DLD1 (cell line): Measurements from ENCODE around the gene SPTLC2.
"Not testable (repeated sequence)": the region's sequence is repeated elsewhere in the genome, so short reads cannot be mapped to it uniquely, and the experiment has no call there.

ENCODE experiments used
- in situ Hi-C: cut with HindIII; loops from 2 replicates; pipeline ENCODE4 v1.10.0; 2017; ENCODE audit warnings: low sequenced_read_pairs

Gene SPTLC2

DNA sequence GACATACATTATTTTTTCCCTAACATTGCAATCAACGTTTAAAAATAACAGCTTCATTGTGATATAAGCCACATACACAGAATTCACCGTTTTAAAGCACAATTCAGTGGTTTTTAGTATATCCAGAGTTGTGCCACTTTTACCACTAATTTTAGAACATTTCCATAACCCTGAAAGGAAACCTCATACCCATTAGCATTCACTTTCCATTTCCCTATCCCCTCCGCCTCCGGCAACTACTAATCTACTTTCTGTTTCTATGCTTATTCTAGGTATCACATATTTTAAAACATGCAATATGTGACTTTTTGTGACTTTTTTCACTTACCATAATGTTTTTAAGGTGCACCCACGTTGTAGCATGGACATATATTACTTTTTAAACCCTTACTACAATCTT is 62.2 kb downstream of the SPTLC2 start:
- in situ Hi-C loops: no loop called here

DNA sequence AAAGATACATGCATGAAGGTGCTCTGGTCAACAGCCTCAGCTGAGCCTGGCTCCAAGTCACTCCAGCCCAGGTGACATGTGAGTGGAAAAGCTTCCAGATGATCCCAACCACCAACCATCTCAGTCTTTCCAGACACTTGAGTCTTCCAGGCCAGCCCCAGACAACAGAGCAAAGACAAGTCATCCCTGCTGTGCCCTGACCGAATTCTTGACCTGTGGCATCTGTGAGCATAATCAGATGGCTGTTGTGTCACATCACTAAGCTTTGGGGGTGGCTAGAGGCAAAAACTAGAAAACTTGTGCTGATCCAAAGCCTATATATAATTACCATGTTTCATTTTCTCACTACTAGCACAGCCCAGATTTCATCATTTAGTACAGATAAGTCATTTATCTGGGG is 67.0 kb downstream of the SPTLC2 start:
- in situ Hi-C loops: no loop called here

DNA sequence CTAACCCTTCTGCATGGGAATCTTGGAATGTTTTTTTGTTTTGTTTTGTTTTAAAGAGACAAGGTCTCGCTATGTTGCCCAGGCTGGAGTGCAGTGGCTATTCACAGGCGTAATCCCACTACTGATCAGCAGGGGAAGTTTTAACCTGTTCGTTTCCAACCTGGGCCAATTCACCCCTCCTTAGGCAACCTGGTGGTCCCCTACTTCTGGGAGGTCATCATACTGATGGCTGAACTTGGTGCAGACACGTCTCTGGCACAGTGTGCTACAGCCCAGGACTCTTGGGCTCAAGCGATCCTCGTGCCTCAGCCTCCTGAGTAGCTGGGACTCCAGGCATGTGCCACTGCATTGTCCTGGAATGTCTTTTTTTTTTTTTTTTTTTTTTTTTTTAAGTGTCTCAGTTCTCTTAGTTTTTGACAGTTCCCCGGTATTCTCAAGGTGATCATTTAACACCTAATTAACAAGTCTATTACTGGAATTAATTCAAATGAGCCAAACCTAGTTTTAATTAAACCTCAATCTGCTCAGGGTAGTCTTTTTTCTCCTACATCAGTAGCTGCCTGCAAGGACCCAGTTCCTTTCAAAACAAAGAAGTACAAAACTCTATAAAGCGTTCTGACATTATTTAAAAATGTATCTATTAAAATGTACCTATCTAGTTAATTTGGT is 68.8 kb downstream of the SPTLC2 start:
- in situ Hi-C loops: no loop called here

DNA sequence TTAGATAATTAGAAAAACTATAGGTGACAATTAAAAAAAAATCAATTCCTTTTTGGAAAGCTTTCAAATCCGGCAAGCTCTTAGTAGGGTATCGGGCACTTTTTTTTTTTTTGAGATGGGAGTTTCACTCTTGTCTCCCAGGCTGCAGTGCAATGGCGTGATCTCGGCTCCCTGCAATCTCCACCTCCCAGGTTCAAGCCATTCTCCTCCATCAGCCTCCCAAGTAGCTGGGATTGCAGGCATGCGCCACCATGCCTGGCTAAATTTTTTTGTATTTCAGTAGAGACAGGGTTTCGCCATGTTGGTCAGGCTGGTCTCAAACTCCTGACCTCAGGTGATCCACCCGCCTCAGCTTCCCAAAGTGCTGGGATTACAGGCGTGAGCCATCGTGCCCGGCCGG is 71.3 kb downstream of the SPTLC2 start:
- in situ Hi-C loops: not testable (repeated sequence)

DNA sequence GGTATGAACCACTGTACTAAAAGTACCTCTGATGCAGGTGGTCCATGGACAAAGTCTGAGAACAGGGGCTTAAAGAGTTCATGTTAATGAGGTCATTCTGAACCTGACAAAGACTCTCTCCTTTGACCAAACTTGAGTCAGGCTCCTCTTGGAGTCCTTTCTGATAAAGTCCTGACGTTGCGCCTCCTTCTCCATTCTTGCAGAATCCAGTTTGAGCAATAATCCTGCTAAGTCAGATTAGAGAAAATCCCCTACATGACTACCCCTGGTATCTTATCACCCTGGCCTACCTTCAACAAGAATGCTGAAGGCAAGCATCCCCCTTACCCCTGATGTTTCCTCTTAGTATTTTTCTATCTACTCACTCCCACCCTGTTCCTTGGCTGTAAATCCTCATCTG is 71.9 kb downstream of the SPTLC2 start:
- in situ Hi-C loops: no loop called here

DNA sequence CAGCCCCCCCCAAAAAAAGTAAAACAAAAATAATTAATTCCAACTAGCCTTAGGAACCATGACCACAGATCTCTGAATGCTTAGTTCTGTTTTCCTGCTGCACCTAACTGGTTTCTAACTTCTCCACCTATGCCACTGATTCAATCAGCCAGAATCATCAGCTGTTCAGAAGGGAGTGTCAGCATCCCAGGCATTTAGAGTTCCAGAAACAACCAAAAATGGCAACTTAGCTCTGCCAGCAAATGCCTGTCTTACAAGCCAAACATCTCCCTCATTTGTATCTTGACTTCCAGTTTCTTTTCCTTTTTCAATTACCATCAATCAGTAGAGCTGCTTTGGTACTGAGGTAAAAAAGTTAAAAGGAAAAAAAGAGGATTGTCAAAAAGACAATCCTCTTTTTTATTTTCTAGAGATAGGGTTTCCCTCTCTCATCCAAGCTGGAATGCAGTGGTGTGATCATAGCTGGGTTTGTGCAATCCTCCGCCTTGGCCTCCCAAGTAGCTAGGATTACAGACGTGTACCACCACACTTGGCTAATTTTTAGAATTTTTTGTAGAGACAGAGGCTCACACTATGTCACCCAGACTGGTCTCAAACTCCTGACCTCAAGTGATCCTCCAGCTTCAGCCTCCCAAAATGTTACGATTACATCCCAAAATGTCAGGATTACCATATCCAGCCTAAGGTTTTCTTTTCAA is 72.7 kb downstream of the SPTLC2 start:
- in situ Hi-C loops: no loop called here

DNA sequence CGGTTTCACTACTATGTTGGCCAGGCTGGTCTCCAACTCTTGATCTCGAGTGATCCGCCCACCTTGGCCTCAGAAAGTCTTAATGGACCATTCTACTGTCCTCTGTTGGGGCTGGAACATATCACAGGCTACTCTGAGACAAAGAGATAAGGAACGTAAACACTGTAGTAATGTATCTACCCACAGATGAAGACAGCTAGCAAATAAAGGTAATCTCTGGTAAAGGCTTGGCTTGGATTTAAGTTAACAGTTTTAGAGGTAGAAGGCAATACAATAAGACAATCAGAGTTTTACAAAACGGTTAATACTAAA is 73.2 kb downstream of the SPTLC2 start:
- in situ Hi-C loops: no loop called here

DNA sequence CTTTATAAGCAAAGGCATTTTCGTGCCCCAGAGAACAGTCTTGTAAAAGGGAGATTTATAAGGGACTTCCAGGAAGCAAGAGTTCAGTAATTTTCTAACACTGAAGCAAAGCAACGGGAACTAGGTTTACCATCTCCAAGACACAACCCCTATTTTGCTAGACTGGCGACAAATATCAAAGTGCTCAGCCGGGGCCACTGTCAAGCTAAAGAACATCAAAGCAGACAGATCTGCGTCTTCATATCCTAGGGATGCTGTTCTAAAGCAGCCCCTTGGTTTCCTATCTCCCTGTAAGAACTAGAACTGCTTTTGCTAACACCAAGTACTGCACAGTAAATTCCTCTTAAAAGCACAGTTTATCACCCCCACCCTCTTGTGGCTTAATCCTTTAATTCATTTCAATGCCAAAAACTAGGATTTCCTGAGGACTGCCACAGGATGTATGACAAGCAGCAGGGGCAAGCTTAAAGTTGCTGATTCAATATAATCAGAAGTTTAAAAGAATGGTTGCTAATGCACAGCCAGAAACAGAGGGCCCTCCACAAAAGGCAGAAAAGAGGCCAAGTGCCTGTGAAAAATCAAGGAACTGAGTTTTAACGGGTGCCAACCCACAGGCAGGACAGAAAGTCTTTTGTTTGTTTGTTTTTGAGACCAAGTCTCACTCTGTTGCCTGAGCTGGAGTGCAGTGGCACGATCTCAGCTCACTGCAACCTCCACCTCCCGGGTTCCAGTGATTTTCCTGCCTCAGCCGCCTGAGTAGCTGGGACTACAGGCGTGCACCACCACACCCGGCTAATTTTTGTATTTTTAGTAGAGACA is 73.8 kb downstream of the SPTLC2 start:
- in situ Hi-C loops: no loop called here

DNA sequence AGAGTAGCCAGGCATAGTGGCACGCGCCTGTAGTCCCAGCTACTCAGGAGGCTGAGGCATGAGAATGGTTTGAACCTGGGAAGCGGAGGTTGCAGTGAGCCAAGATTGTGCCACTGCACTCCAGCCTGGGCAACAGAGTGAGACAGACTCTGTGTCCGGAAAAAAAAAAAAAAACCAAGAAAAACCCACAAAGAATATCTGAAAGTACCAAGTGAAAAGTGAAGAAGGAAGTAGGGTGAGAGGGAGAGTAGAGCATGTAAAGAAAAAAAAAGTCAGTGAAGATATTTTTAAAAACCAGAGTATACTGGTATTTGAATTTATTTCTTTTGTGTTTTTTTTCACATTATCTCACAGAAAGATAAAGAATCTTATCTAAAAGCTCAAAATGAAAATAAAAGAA is 74.5 kb downstream of the SPTLC2 start:
- in situ Hi-C loops: no loop called here

DNA sequence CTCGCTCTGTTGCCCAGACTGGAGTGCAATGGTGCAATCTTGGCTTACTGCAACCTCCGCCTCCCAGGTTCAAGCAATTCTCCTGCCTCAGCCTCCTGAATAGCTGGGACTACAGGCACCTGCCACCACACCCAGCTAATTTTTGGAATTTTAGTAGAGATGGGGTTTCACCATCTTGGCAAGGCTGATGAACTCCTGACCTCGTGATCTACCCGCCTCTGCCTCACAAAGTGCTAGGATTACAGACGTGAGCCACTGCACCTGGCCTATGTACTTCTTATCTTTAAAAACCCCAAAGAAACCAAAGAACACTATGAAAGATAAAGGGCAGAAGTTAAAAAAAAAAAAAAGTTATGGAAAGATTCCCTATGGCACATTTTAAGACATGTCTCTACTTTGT is 79.5 kb downstream of the SPTLC2 start:
- in situ Hi-C loops: not testable (repeated sequence)

DNA sequence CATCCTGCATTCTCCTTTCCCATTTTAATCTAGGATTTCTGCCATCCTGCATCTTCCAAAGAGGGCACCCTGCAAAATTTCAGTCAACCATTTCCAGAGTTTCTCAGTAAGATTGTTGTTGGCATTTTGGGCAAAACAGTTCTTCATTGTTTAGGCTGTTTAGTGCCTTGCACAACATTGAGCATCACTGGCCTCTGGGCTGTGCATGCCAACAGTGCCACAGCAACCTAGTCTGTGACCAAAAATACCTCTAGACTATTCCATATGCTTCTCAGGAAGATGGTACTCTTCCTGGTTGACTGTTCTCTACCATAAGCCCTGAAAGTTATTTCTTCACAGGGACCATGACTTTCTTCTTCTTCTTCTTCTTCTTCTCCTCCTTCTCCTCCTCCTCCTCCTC is 85.4 kb downstream of the SPTLC2 start:
- in situ Hi-C loops: no loop called here

DNA sequence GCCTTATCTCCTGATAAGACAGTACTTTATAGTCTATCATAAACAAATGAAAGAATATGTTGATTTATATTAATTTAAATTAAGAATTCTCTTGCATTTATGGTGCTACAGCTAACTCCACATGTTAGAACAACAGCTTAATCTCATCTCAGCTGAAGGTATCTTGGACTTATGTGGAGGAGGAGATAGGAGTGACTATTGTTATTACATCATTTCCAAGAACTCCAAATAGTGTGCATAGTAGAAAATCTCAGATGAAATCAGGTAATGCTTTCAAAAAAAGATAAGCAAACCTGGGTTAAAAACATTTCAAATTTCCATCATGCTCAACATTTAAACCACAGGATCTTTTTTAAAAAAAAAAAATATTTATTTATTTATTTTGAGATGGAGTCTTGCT is 86.5 kb downstream of the SPTLC2 start:
- in situ Hi-C loops: no loop called here

DNA sequence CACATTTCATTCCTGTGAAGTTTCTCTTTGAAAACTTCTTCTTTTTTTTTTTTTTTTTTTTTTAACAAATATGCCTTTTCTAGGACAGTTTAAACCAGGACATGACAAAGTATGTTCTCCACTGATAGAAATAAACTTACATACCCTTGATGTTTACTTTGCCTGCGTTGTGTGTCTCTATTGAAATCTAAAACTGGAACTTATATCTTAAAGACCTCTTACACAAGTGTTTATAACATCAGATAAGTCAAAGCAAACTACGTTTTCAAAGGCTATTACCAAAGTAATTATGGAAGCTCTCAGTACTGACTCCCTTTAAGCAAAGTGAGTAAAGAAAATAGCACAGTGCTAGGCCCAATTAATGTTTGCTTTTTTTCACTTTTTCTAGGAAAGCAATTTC is 87.2 kb downstream of the SPTLC2 start:
- in situ Hi-C loops: no loop called here

DNA sequence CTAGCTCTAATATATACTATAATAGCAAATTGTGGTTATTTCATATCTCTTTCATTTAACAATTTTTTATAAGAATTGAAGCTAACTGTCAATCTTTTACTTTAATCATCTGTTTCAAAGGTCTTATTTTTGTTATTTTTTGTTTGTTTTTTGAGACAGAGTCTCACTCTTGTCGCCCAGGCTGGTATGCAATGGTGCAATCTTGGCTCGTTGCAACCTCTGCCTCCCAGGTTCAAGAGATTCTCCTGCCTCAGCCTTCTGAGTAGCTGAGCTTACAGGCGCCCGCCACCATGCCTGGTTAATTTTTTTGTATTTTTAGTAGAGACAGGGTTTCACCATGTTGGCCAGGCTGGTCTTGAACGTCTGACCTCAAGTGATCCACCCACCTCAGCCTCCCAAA is 87.7 kb downstream of the SPTLC2 start:
- in situ Hi-C loops: not testable (repeated sequence)

DNA sequence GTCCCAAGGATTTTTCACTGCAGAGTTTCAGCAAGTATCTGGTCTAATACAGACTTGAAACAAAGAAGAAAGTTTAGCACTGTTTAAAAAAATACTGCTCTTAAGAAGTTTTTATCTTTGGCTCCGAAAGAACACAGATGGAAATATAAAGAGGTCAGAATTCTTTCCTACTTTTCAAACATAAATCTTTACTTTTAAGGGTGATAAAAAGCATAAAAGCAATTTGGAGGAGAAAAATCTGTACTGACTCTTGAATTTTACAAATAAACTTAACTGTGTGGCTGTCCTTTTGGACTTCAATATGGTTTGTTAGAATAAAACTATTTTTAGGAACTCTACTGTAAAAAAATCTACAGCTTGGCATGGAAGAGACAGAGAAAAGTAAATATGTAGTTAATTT is 90.2 kb downstream of the SPTLC2 start:
- in situ Hi-C loops: no loop called here

DNA sequence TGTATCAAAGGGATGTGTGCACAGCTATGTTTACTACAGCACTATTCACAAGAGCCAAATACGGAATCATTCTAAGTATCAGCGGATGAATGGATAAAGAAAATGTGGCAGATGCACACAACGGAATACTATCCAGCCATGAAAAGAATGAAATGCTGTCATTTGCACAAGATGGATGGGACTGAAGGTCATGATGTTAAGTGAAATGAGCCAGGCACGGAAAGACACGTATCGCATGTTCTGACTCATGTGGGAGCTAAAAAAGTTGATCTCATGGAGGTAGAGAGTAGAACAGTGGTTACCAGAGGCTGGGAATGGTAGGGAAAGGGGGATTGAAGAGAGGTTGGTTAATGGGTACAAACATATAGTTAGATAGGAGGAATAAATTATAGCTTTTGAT is 91.9 kb downstream of the SPTLC2 start:
- in situ Hi-C loops: no loop called here

DNA sequence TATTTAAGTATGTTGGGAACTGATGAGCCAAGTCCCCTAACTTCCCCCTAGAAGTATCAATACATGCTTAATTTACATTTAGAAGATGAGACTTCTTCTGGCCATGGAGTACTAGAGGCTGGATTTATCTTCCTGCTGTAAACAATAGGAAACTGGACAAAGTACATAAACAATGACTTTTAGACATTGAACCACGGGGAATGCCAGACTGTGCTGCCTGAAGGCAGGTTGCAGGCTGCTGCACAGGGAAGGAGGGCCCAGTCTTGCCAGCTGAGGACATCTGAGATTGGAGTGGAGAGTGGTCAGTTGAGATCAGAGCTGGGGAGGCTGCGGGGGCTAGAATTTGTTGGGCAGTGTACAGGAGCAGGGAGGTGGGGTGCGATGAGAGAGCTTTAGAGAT is 93.3 kb downstream of the SPTLC2 start:
- in situ Hi-C loops: no loop called here

DNA sequence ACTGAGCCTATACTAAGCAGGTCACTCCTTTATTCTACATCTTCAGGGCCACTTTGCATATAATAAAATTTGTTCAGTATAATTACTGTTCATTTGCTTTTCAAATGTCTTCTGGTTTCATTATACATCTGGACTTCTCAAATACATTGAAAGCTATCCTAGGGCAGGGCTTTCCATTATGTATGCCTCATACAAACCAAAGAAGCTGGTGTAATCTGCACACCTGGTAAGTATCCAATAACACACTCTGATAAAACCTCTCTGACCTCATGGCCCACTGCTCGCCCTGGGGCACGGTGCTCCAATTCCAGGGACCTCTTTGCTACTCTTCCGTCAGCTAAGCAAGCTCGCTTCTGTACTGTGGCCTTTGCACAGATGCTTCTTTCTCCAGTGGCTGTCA is 95.9 kb downstream of the SPTLC2 start:
- in situ Hi-C loops: no loop called here

DNA sequence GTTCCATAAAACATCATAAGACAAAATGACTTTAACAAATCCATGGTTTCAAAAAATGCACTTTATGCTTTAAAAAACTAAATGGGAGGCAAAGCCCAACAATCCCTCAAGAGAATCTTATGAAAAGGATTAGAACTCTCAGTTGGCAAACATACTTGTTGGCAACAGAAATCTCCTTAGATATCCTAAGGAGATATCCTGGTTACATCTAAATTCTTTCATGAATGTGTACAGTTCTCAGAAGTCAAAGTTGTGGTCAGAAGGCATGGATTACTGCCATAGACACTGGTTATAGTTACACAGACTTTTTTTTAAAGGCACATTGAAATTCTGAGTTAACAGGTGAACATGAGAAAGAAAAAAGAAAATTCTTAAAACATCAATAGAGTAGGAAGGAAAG is 100.3 kb downstream of the SPTLC2 start:
- in situ Hi-C loops: no loop called here

DNA sequence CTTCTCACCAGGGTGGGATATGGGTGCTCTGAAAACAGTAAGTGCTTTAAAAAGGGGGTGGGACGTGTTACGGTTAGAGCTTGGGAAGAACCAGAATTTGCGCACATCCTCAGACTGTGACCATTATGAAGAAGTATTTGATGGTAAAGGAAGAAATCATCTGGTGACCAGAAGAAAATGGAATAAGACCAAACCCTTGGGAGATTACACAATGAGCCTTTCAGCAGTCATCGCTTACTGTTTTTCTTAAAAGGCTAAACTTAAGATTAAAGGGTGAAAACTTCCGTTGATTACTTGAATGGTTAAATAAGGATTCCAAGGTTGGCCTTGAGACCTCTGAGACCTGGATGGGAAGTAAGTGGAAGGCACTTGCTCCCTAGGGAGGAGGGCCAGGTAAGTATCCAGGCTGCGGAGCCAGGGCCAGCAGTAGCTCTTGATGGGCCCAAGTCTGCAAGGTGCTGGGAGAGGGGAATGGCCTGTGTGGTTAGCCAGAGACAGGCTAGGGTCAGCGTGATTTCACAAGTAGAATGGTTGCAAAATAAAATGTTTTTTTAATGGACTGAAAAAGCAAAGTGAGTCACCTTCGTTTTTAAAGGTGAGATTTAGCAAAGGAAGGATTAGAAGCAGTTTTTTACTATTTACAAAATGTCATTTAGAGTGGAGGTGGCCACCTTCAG is 104.8 kb downstream of the SPTLC2 start:
- in situ Hi-C loops: no loop called here

DNA sequence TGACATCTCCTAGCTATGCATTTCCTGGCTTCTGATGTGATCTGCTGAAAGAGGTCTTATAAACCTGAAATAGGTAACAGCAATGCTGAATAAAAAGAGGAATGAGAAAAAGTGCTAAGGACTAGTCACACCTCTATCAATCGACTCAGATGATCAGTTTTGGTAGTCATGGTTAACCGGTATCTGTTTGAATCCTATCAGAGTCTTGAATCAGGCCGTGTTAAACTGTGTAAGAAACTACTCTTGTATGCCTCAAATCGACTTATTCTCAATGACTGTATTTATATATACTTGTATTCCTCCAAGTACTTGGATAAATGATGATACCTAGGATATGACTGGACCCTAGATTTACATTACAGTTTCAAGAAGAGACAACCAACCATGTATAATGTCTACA is 107.1 kb downstream of the SPTLC2 start:
- in situ Hi-C loops: no loop called here

DNA sequence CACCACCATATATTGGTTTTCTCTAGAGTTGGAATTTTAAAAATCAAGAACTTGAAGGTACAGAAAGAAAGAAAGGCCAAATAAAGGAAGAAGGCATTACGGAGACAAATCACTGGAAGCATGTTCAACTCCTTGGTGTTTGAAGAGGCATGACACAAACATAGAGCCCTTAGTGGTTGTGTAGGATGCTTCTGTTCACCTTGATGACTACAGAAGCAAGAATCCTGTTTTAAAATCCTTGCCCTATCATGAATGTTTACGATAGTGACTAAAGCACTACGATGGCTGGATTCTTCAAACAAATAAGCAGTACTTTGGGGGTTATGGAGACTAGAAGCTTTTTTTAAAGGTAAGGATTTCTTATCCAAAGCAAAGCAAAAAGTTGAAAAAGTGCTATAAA is 107.6 kb downstream of the SPTLC2 start:
- in situ Hi-C loops: no loop called here
